GM12892 (cell line): ENCODE results near the gene S100A5.

ENCODE experiments used
- POLR2A ChIP-seq: IDR thresholded peaks from 2 replicates; pipeline ENCODE4 v1.6.1; 2011; ENCODE audit warnings: low read depth, low read length, control low read depth
- POLR2AphosphoS5 ChIP-seq: IDR thresholded peaks from 2 replicates; pipeline ENCODE4 v1.6.1; 2011; ENCODE audit warnings: low read depth, low read length, control low read depth

- no peak for TF ChIP-seq POLR2AphosphoS5
- TF ChIP-seq POLR2A, result no peak
Measured at GRCh38 chr1:153563483-153563901, 22.8 kb upstream of the S100A5 start.
